ENCODE data around the gene KCTD17.

DNA sequence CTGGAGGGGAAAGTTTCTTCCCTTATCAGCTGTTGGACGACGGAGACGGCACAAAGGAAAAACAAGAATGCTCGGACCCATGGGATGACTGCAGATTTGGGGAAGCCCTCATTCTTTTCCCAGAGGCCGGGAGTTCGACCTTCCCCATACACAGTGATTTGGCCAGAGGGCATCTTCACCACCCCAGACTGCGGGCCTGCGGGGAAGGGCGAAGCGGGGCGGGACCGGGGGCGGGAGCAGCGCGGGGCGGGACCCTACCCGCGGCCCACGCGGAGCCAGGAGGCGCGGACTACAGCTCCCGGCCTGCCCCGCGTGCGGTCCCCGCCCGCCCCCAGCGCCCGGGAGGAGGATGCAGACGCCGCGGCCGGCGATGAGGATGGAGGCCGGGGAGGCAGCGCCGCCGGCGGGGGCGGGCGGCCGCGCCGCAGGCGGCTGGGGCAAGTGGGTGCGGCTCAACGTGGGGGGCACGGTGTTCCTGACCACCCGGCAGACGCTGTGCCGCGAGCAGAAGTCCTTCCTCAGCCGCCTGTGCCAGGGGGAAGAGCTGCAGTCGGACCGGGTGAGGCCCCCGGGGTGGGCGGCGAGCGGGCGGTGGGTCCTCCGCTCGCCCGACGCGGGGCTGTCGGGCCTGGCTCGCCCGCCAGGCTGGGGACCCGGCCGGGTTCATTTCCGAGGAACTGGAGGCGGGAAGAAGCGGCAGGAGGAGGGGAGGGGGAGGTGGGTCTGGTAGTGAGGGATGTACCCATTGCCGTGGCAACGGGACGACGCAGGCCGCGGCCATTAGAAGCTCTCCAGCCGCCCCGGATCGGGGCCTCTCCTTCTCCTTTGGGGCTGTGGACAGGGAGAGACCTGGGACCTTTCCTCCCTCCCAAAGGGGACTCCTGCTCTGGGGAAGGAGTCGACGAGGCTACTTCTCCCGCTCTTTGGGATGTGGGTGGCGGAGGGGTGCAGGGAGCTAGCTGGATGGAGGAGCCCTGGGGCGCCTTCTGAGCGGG is at the start of gene KCTD17:
- no peak for TF ChIP-seq RAD21 (IDR thresholded peaks at IDR 0.05; ENCODE audit: low read depth)
- TF ChIP-seq YY1 (IDR thresholded peaks at IDR 0.05; ENCODE audit: low read depth) = 0 out of 2 replicates have a peak, but pooled peaks have one; percentile 30
- no peak for TF ChIP-seq EP300 (IDR thresholded peaks at IDR 0.05; ENCODE audit: borderline replicate concordance)
- 0 out of 2 replicates have a peak, but pooled peaks have one; percentile 31 for TF ChIP-seq EGR1 (IDR thresholded peaks at IDR 0.05)
- no peak for TF ChIP-seq CEBPB (IDR thresholded peaks at IDR 0.05)
- TF ChIP-seq, protein P1, sequence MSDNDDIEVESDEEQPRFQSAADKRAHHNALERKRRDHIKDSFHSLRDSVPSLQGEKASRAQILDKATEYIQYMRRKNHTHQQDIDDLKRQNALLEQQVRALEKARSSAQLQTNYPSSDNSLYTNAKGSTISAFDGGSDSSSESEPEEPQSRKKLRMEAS (IDR thresholded peaks at IDR 0.05) = no peak
- TF ChIP-seq, protein P2, sequence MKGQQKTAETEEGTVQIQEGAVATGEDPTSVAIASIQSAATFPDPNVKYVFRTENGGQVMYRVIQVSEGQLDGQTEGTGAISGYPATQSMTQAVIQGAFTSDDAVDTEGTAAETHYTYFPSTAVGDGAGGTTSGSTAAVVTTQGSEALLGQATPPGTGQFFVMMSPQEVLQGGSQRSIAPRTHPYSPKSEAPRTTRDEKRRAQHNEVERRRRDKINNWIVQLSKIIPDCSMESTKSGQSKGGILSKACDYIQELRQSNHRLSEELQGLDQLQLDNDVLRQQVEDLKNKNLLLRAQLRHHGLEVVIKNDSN (IDR thresholded peaks at IDR 0.05) = no peak
- TF ChIP-seq, protein P3, sequence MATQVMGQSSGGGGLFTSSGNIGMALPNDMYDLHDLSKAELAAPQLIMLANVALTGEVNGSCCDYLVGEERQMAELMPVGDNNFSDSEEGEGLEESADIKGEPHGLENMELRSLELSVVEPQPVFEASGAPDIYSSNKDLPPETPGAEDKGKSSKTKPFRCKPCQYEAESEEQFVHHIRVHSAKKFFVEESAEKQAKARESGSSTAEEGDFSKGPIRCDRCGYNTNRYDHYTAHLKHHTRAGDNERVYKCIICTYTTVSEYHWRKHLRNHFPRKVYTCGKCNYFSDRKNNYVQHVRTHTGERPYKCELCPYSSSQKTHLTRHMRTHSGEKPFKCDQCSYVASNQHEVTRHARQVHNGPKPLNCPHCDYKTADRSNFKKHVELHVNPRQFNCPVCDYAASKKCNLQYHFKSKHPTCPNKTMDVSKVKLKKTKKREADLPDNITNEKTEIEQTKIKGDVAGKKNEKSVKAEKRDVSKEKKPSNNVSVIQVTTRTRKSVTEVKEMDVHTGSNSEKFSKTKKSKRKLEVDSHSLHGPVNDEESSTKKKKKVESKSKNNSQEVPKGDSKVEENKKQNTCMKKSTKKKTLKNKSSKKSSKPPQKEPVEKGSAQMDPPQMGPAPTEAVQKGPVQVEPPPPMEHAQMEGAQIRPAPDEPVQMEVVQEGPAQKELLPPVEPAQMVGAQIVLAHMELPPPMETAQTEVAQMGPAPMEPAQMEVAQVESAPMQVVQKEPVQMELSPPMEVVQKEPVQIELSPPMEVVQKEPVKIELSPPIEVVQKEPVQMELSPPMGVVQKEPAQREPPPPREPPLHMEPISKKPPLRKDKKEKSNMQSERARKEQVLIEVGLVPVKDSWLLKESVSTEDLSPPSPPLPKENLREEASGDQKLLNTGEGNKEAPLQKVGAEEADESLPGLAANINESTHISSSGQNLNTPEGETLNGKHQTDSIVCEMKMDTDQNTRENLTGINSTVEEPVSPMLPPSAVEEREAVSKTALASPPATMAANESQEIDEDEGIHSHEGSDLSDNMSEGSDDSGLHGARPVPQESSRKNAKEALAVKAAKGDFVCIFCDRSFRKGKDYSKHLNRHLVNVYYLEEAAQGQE (IDR thresholded peaks at IDR 0.05; ENCODE audit: low read depth) = no peak

All from Ishikawa (cell line).